Fibroblast of villous mesenchyme (primary cell): ENCODE measurements around the gene PCK1. TPM values are rescaled to one million over a fixed set of nuclear protein-coding genes. Genes with fewer than 3 reads are reported as not detected.

Experiments
- DNase-seq: peaks from one replicate; pipeline ENCODE4 v3.0.0-alpha.2; 2010; ENCODE audit warnings: low read depth
- H3K4me3 ChIP-seq: 2 replicates; pipeline ENCODE4 v1.5.1; 2011; ENCODE audit warnings: low read depth, mild to moderate bottlenecking, low read length
- total RNA-seq: library from RNA; depleted of rRNA; stranded (reverse); fragments of >200 nt; gene quantifications from 2 replicates; pipeline ENCODE4 v1.2.3, GENCODE V29; 2012
- TF ChIP-seq, protein P1 (sequence below): IDR thresholded peaks from 2 replicates; pipeline ENCODE4 v1.5.1; 2012; ENCODE audit warnings: low read depth, mild to moderate bottlenecking, low read length; ENCODE audit not compliant: insufficient read depth

PCK1 gene
- total RNA-seq, 1 donor, result not detected

DNA sequence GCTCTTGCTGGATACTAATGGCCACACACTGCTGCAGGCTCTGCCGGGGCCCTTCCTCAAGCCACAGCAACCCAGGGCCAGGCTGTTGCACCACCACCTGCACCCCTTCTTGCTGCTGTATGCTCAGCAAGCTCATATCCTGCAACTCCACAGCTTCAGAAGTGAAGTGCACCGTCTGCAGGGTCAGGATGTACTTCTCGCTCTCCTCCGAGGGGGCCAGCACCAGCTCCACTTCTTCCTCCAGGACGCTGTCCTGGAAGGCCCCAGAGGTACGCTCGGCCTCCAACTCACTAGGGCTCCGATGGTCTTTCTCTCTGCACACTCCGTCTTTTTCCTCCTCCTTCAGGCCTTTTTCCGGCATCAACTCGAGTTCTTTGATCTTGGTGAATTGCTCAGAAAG is 37.1 kb upstream of the PCK1 start:
- H3K4me3 ChIP-seq, result no peak overlapping the region
- no peak for DNase-seq
- TF ChIP-seq, protein P1, sequence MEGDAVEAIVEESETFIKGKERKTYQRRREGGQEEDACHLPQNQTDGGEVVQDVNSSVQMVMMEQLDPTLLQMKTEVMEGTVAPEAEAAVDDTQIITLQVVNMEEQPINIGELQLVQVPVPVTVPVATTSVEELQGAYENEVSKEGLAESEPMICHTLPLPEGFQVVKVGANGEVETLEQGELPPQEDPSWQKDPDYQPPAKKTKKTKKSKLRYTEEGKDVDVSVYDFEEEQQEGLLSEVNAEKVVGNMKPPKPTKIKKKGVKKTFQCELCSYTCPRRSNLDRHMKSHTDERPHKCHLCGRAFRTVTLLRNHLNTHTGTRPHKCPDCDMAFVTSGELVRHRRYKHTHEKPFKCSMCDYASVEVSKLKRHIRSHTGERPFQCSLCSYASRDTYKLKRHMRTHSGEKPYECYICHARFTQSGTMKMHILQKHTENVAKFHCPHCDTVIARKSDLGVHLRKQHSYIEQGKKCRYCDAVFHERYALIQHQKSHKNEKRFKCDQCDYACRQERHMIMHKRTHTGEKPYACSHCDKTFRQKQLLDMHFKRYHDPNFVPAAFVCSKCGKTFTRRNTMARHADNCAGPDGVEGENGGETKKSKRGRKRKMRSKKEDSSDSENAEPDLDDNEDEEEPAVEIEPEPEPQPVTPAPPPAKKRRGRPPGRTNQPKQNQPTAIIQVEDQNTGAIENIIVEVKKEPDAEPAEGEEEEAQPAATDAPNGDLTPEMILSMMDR, result no peak

DNA sequence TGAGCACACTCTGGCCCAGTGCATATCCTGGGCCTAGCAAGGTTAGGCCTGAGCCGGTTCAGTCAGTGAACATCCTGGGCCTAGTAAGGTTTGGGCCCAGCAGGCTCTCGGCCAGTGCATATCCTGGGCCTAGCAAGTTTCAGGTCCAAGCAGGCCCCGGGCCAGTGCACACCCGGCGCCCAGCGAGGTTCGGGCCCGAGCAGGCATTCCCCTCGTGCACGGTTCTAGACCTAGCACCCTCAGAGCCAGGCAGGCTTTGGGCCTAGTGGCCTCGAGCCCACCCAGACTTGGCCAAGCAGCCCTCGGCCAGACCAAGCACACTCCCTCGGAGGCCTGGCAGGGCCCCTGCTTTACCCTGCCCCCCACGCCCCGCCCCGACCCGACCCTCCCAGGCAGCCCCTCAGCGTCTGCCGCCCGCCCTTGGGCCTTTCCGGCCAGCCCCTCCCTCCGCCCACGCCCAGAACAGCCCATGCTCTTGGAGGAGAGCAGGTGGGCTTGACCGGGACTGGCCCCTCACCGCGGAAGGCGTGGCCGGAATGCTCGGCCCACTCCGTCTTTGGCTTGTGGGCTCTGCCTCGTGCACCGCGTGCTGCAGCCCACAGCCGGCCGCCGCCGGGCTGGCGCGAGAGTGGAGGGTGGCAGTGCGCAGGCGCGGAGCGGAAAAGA is 36.3 kb upstream of the PCK1 start, which contains the start of gene CTCFL:
CTCFL (minus strand) TSS at position 630 of the 666 bp plus-strand sequence. CDS start 935 bp downstream, outside the sequence.
- no peak for DNase-seq
- TF ChIP-seq, protein P1, result no peak
- no peak within 1 kb of the TSS for H3K4me3 ChIP-seq

DNA sequence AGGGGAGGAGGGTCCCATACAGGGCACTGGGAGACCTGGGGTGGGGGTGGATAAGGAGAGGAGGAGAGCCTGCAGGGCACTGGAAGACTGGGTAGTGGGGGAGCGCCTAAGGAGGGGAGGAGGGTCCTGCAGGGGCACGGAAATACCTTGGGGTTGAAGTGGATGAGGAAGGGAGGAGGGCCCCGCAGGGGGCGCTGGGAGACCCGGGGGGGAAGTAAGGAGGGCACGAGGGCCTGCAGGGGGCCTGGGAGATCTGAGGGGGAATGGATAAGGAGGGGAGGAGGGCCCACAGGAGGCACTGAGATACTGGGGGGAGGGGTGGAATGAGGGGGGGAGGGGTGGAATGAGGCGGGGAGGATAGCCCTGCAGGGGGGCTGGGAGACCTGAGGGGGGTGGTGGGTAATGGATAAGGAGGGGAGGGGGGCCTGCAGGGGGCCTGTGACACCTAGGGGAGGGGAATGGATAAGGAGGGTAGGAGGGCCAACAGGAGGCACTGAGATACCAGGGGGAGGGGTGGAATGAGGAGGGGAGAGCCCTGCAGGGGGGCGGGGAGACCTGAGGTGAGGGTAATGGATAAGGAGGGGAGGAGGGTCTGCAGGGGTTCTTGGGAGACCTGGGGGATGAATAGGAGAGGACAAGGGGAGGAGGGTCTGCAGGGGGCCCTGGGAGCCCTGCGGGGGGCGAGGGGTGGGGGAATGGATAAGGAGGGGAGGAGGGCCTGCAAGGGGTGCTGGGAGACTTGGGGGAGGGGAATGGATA is 35.4 kb upstream of the PCK1 start:
- TF ChIP-seq, protein P1, result no peak
- DNase-seq, result no peak
- H3K4me3 ChIP-seq, result no peak overlapping the region

DNA sequence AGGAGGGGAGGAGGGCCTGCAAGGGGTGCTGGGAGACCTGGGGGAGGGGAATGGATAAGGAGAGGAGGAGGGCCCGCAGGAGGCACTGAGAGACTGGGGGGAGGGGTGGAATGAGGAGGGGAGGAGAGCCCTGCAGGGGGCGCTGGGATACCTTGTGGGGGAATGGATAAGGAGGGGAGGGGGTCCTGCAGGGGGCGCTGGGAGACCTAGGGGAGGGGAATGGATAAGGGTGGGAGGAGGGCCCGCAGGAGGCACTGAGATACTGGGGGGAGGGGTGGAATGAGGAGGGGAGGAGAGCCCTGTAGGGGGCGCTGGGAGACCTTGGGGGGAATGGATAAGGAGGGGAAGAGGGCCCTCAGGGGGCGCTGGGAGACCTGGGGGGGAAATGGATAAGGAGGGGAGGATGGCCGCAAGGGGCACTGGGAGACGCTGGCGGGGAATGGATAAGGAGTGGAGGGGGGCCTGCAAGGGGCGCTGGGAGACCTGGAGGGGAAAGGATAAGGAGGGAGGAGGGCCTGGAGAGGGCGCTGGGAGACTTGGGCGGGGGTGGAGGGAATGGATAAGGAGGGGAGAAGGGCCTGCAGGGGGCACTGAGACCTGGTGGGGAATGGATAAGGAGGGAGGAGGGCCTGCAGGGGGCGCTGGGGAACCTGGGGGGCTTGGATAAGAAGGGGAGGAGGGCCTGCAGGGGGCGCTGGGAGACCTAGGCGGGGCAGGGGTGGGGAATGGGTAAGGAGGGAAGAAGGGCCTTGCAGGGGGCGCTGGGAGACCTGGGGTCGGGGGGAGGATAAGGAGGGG is 34.6 kb upstream of the PCK1 start:
- no peak overlapping the region for H3K4me3 ChIP-seq
- TF ChIP-seq, protein P1, result no peak
- no peak for DNase-seq

DNA sequence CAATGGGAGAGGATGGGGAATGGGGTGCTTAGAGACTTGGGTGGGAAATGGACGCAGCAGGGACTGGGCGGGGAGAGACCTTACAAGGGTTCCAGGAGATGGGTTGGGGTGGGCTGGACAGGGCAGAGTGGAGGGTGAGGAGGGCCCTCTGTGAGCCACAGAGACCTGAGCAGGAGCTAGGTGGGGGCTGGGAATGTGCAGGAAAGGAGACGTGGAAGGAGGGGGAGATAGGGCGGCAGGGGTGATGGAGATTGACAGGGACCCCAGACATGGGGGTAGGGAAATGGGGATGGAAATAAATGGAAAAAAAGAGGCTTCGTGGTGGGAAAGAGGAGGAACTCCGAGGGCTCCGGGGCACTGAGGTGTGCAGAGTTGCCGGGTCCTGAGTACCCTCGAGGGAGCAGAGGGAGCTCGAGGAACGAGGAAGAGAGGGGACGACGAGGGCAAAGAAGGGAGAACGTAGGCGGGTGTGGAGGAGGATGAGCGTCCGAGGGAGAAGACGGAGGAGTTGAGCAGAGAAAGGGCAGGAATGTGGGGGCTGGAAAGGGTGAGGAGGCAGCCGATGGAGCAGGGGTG is 33.9 kb upstream of the PCK1 start:
- TF ChIP-seq, protein P1, result no peak
- H3K4me3 ChIP-seq, result no peak overlapping the region
- DNase-seq, result no peak

DNA sequence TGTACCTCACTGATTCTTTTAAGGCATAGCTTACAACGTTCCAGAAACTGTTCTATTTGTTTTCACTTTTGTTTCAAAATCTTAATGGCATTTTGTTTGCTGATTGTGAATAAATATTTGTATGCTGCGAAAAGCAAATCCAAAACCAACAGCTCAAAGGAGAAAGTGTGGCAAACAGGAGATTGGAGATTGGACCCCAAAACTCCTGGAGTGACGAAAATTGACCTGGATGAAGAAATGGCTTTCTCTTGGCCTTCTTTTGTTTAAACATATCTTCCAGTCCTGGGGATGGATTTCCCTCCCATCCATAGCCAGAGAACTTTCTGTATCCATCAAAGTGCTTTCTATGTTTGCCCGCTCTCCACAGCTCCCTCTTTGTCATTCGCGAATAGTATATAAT is 33.2 kb upstream of the PCK1 start:
- no peak overlapping the region for H3K4me3 ChIP-seq
- TF ChIP-seq, protein P1, result no peak

More for the DNA sequence above, 33.2 kb upstream of the PCK1 start:
- no peak for DNase-seq
